DND-41 (cell line): ENCODE measurements around the gene STK11IP.

Source experiments
- ATAC-seq: fragments of 200-7000 bp; cut with Tn5 transposase; 3 replicates; pipeline ENCODE4 v1.9.1; 2021; ENCODE audit warnings: low read depth; ENCODE audit not compliant: insufficient read depth
- DNase-seq: peaks from one replicate; pipeline ENCODE4 v3.0.0-alpha.2; 2020
- H2AFZ ChIP-seq: 2 replicates; pipeline ENCODE4 v1.6.0; 2012; ENCODE audit warnings: low read depth, low read length
- H3K27ac ChIP-seq: 2 replicates; pipeline ENCODE4 v1.5.1; 2012; ENCODE audit warnings: low read length, inconsistent platforms
- H3K27me3 ChIP-seq: fragments of 200-600 bp; sonication (generic); 2 replicates; pipeline ENCODE4 v1.6.0; 2012; ENCODE audit warnings: low read length, mild to moderate bottlenecking, inconsistent platforms; ENCODE audit not compliant: insufficient read depth, poor library complexity
- H3K36me3 ChIP-seq: 2 replicates; pipeline ENCODE4 v1.5.1; 2012; ENCODE audit warnings: low read length, inconsistent platforms; ENCODE audit not compliant: insufficient read depth
- H3K4me1 ChIP-seq: 2 replicates; pipeline ENCODE4 v1.5.1; 2012; ENCODE audit warnings: mild to moderate bottlenecking, low read length; ENCODE audit not compliant: insufficient read depth
- H3K4me2 ChIP-seq: 2 replicates; pipeline ENCODE4 v1.6.0; 2012; ENCODE audit warnings: mild to moderate bottlenecking, moderate library complexity, low read length, inconsistent platforms; ENCODE audit not compliant: insufficient read depth
- H3K4me3 ChIP-seq, 2 experiments: fragments of 200-600 bp in 1 of 2; shearing (Covaris generic) in 1 of 2; 2 replicates each; pipeline ENCODE4 v1.5.1; 2012 to 2016; ENCODE audit warnings: inconsistent platforms in 2 of 2, low read length in 2 of 2, mild to moderate bottlenecking in 2 of 2, low read depth in 1 of 2, moderate library complexity in 1 of 2
- H3K79me2 ChIP-seq: 2 replicates; pipeline ENCODE4 v1.6.0; 2012; ENCODE audit warnings: low read length, inconsistent platforms; ENCODE audit not compliant: insufficient read depth
- H3K9ac ChIP-seq: 2 replicates; pipeline ENCODE4 v1.6.0; 2012; ENCODE audit warnings: low read depth, mild to moderate bottlenecking, inconsistent platforms, low read length, moderate library complexity
- H3K9me3 ChIP-seq: 2 replicates; pipeline ENCODE4 v1.5.1; 2012; ENCODE audit warnings: low read length, moderate library complexity, mild to moderate bottlenecking, inconsistent platforms; ENCODE audit not compliant: insufficient read depth, severe bottlenecking
- H4K20me1 ChIP-seq: 2 replicates; pipeline ENCODE4 v1.6.0; 2012; ENCODE audit warnings: low read length; ENCODE audit not compliant: insufficient read depth
- EZH2 ChIP-seq: IDR thresholded peaks from 3 replicates; pipeline ENCODE4 v1.6.1; 2012; ENCODE audit warnings: borderline replicate concordance, low read depth, mild to moderate bottlenecking, moderate library complexity, low read length, inconsistent platforms; ENCODE audit not compliant: severe bottlenecking
- TF ChIP-seq, protein P1 (sequence below): IDR thresholded peaks from 2 replicates; pipeline ENCODE4 v1.5.1; 2012; ENCODE audit warnings: borderline replicate concordance, low read length, moderate library complexity, mild to moderate bottlenecking; ENCODE audit not compliant: poor library complexity, severe bottlenecking; ENCODE audit errors: extremely low read depth

STK11IP gene

DNA sequence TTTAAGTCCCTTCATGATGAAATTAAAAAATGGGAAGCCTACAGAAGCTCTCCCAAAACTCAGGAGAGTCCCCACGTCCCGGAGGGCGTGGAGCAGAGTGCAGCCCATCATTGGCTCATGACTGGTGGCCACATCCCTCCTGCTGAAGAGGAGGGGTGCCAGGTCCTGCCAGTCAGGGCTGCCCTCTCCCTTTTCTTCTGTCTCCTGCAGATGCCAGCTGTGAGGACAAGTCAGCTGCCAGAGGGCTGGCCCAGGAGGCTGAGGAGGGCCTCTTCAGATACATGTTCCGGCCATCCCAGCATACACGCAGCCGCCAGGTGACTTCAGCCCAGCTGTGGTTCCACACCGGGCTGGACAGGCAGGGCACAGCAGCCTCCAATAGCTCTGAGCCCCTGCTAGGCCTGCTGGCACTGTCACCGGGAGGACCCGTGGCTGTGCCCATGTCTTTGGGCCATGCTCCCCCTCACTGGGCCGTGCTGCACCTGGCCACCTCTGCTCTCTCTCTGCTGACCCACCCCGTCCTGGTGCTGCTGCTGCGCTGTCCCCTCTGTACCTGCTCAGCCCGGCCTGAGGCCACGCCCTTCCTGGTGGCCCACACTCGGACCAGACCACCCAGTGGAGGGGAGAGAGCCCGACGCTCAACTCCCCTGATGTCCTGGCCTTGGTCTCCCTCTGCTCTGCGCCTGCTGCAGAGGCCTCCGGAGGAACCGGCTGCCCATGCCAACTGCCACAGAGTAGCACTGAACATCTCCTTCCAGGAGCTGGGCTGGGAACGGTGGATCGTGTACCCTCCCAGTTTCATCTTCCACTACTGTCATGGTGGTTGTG lies 23.0 kb upstream of the STK11IP start:
- ATAC-seq (no peak), DNase-seq (no peak)
- H3K27me3 ChIP-seq: peaks cover 14% of the 10 kb centered on the region
- H4K20me1 ChIP-seq: no peaks in the 10 kb centered on the region
- H2AFZ ChIP-seq: no peak overlapping the region
- no peaks in the 10 kb centered on the region for H3K9me3 ChIP-seq
- H3K4me2 ChIP-seq: no peak overlapping the region
- no peak overlapping the region for H3K27ac ChIP-seq
- TF ChIP-seq EZH2: no peak
- TF ChIP-seq, protein P1, sequence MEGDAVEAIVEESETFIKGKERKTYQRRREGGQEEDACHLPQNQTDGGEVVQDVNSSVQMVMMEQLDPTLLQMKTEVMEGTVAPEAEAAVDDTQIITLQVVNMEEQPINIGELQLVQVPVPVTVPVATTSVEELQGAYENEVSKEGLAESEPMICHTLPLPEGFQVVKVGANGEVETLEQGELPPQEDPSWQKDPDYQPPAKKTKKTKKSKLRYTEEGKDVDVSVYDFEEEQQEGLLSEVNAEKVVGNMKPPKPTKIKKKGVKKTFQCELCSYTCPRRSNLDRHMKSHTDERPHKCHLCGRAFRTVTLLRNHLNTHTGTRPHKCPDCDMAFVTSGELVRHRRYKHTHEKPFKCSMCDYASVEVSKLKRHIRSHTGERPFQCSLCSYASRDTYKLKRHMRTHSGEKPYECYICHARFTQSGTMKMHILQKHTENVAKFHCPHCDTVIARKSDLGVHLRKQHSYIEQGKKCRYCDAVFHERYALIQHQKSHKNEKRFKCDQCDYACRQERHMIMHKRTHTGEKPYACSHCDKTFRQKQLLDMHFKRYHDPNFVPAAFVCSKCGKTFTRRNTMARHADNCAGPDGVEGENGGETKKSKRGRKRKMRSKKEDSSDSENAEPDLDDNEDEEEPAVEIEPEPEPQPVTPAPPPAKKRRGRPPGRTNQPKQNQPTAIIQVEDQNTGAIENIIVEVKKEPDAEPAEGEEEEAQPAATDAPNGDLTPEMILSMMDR: no peak
- H3K4me3 ChIP-seq: no peak overlapping the region
- no peak overlapping the region for H3K9ac ChIP-seq
- peaks cover 9% of the 10 kb centered on the region for H3K4me1 ChIP-seq
- H3K36me3 ChIP-seq: no peaks in the 10 kb centered on the region; the same call in 1 of the 2 replicates
- H3K79me2 ChIP-seq: no peaks in the 10 kb centered on the region

DNA sequence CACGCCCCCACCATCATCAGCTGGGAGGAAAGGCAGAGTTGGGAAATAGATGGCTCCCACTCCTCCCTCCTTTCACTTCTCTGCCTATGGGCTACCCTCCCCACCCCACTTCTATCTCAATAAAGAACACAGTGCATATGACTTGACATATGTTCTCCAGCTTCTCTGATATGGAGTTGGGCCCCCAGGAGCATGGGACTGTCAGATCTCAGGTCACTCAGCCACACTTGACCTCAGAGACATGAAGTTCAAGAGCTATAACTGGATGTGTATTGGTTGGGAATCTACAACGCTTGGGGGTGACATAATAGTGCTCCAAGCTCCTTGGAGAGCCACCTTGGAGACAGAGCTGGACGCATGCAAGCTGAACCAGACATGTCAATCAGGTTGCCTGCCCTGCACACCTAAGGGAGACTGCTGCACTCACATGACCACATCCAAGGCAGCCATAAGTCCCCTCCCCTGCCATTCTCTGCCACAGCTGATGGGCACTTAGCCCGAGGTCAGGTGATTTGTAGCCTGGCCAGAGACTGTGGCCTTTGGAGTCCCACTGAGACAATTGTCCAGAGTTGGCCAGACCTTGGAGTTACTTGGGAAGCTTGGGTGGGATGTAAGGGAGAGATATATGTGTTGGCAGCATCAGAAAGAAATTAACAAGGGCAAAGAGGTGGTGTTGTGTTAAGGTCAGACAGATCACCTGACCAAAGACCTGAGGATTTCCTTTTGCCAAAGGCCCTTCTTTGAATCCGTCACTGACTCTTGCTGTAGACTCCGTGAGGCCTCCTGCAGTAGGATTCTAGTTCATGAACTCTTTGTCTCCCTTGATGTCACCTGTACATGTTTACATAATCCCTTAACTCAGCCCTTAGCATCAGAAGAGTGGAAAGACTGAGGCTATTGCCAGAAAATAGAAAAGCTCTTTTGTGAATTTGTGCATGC lies 21.8 kb upstream of the STK11IP start:
- no peak overlapping the region for H3K4me2 ChIP-seq
- H3K9ac ChIP-seq: no peak overlapping the region

DNA sequence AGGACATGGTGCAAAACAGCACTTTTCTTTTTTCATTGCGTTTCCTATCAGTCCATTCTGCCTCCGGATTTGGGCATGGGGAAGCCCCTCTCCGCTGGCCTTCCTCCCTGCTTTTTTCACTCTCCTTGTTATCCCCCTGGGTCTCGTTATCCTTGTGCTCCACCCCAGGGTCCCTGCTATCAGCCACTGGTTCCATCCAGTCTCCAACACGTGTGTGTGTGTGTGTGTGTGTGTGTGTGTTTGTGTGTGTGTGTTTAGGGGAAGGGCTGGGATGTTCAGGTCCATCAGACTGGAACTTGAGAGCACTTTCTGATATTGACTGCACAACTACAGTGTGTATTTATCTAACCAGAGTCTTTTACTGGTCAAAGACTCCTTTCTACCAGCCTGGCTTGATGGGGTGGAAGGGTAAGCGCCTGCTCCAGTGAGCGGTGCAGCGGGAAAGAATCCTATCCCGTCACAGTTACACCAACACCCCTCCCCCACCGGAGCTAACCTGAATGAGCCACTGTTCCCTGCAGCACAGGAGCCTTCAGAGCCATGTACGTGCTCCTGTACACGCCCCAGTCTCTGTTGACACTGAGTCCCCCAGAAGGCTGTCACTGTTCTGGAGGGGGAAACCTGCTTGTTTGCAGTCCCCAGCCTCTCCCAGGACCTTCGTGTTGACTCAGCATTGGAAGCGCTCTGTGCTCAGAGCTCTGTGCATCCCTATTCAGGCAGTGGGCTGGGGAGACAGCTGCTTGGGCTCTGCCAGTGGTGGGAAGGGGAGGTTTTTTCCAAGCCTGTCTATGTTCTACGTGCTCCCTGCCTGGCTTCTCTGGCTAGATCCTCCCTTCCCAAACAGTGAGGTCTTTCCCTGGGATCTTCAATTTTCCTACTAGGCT lies 20.9 kb upstream of the STK11IP start:
- no peak overlapping the region for H3K27ac ChIP-seq
- H3K4me1 ChIP-seq: peaks cover 2% of the 10 kb centered on the region
- no peak overlapping the region for H3K9ac ChIP-seq
- H3K4me2 ChIP-seq: no peak overlapping the region
- H3K9me3 ChIP-seq: no peaks in the 10 kb centered on the region
- no peak overlapping the region for H2AFZ ChIP-seq
- DNase-seq (no peak), ATAC-seq (no peak)
- peaks cover 12% of the 10 kb centered on the region for H3K27me3 ChIP-seq
- no peaks in the 10 kb centered on the region for H4K20me1 ChIP-seq
- TF ChIP-seq, protein P1: no peak
- TF ChIP-seq EZH2: no peak
- no peaks in the 10 kb centered on the region for H3K36me3 ChIP-seq
- no peak overlapping the region for H3K4me3 ChIP-seq
- H3K79me2 ChIP-seq: no peaks in the 10 kb centered on the region

More for the DNA sequence above, 21.8 kb upstream of the STK11IP start:
- Histone ChIP-seq H4K20me1 (no peaks in the 10 kb centered on the region), H3K36me3 (no peaks in the 10 kb centered on the region), H3K9me3 (no peaks in the 10 kb centered on the region), H3K27me3 (peaks cover 14% of the 10 kb centered on the region), H3K4me3 (no peak overlapping the region), H3K4me1 (peaks cover 5% of the 10 kb centered on the region), H3K27ac (no peak overlapping the region), H3K79me2 (no peaks in the 10 kb centered on the region), H2AFZ (no peak overlapping the region)
- no peak for ATAC-seq
- DNase-seq: no peak
- TF ChIP-seq EZH2: no peak
- TF ChIP-seq, protein P1: no peak
